ENCODE data around the gene CKAP5.
"Not testable (repeated sequence)": the region's sequence is repeated elsewhere in the genome, so short reads cannot be mapped to it uniquely, and the experiment has no call there.

The CKAP5 gene

DNA sequence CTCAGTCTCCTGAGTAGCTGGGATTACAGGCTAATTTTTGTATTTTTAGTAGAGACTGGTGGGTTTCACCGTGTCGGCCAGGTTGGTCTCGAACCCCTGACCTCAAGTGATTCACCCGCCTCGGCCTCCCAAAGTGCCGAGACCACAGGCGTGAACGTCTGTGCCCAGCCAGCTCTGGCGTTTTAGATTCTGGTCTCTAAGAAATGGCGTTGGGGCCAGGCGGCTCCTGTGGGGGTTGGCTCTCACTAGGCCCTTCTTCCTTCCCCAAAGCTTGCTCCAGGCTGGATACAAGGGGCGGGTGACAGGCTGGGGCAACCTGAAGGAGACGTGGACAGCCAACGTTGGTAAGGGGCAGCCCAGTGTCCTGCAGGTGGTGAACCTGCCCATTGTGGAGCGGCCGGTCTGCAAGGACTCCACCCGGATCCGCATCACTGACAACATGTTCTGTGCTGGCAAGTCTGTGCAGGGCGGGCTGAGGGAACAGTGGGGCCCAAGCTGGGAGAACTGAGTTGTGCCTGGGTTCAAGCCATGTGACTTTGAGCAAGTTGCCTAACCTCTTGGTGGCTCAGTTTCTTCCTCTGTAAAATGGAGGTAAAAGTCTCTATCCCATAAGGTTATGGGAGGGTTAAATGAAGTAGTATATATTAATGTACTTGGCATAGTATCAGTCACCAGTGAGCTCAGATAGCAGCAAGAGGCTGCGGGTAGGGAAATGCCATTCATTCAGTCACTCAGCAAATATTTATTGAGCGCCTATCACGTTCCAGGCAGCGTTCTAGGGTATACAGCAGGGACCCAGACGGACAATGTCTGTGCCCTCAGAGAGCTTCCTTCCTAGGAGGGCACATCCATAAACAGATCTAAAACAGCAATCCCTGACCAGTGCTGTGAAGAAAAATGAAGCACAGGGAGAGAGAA, 116.7 kb downstream of the CKAP5 start:
- in situ Hi-C loops (cut with MboI; ENCODE audit: low sequenced_read_pairs) = loop anchor here (10.0 kb wide), 1 partner anchor 65 kb away; no protein-coding TSS in a partner anchor

DNA sequence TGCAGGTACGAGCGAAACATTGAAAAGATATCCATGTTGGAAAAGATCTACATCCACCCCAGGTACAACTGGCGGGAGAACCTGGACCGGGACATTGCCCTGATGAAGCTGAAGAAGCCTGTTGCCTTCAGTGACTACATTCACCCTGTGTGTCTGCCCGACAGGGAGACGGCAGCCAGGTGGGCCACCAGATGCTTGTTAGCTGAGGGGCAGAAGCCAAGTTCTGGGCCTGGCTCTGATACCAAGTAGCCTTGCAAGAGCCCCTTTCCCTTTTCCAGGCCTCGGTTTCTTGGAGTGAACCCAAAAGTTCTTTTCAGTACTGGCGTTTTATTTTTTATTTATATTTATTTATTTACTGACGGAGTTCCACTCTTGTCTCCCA, 117.4 kb downstream of the CKAP5 start:
- in situ Hi-C loops (cut with MboI; ENCODE audit: low sequenced_read_pairs) = loop anchor here (10.0 kb wide), 1 partner anchor 64 kb away; no protein-coding TSS in a partner anchor

DNA sequence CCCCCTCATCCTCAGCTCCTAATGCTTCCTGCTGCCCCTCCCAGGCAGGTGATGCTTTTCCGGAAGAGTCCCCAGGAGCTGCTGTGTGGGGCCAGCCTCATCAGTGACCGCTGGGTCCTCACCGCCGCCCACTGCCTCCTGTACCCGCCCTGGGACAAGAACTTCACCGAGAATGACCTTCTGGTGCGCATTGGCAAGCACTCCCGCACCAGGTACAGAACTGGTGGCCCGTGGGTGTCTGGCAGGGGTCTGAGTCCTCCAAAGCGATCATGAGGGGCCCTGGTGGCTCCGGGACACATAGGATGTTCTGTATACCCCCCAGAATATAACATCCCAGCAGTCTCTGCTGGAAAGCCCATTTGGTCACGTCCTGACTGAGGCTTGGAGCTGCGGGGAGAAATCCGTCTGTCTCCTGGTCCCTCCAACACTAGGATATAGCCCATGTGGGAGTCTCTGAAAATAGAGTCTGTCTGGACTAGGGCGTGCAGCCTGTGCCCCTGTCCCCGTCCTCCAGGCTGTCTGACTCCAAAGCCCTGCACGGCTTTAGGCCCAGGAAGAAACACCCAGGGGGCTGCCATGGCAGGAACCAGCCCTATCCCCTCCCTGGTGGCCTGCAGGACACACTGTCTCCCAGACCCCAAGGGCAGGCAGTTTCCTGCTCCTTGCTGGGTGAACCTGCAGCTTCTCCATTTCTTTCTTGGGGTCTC, 118.0 kb downstream of the CKAP5 start:
- in situ Hi-C loops (cut with MboI; ENCODE audit: low sequenced_read_pairs) = loop anchor here (10.0 kb wide), 1 partner anchor 63 kb away; no protein-coding TSS in a partner anchor

- in situ Hi-C loops (cut with MboI; ENCODE audit: low sequenced_read_pairs) = loop anchor here (10.0 kb wide), 1 partner anchor 62 kb away; no protein-coding TSS in a partner anchor
Measured at GRCh38 chr11:46726206-46726862, 119.7 kb downstream of the CKAP5 start.

GRCh38 chr11:46725338-46726205, 120.5 kb downstream of the CKAP5 start:
- in situ Hi-C loops (cut with MboI; ENCODE audit: low sequenced_read_pairs) = loop anchor here (10.0 kb wide), 1 partner anchor 61 kb away; no protein-coding TSS in a partner anchor

- in situ Hi-C loops (cut with MboI; ENCODE audit: low sequenced_read_pairs) = loop anchor here (10.0 kb wide), 1 partner anchor 59 kb away; no protein-coding TSS in a partner anchor
Measured at GRCh38 chr11:46724088-46724487, 122.0 kb downstream of the CKAP5 start.

DNA sequence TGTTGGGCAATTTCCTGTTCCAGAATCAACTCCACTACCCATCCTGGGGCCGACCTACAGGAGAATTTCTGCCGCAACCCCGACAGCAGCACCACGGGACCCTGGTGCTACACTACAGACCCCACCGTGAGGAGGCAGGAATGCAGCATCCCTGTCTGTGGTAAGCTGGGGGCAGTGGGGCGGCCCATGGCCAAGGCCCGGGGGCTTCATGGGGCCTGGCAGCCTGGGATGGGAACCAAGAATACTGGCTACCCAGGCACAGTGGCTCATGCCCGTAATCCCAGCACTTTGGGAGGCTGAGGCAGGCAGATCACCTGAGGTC, 122.8 kb downstream of the CKAP5 start:
- in situ Hi-C loops (cut with MboI; ENCODE audit: low sequenced_read_pairs) = loop anchor here (10.0 kb wide), 1 partner anchor 59 kb away; no protein-coding TSS in a partner anchor

DNA sequence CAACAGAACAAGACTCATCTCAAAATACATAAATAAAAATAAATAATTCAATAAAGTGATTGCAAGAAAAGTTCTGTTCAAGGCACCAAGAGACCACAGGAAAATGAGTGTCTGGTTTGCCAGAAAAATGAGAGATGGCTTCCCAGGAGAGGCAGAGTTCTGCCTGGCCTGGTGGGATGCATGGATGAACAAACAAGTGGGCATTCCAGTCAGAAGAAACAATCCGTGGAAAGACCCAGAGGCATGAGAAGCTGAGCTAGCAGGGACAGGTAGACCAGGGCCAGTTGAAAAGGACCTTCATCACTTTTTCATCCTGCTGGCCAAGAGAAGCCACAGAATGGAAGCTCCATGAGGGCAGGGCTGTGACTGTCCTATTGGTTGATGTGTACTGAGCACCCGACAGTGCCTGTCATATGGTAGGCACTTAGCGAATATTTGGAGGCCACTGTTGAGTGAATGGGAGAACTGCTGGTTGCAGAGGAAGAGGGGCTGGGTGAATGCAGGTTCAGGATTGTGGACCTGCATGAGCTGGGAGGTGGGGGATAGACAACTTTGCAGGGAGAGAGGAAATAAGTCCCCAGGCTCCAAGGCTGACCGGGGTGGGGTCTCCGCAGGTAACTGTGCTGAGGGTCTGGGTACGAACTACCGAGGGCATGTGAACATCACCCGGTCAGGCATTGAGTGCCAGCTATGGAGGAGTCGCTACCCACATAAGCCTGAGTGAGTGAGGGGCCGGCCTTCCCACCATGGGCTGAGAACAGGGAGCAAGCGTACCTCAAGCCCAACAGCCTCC, 123.3 kb downstream of the CKAP5 start:
- in situ Hi-C loops (cut with MboI; ENCODE audit: low sequenced_read_pairs) = loop anchor here (10.0 kb wide), 1 partner anchor 58 kb away; no protein-coding TSS in a partner anchor

DNA sequence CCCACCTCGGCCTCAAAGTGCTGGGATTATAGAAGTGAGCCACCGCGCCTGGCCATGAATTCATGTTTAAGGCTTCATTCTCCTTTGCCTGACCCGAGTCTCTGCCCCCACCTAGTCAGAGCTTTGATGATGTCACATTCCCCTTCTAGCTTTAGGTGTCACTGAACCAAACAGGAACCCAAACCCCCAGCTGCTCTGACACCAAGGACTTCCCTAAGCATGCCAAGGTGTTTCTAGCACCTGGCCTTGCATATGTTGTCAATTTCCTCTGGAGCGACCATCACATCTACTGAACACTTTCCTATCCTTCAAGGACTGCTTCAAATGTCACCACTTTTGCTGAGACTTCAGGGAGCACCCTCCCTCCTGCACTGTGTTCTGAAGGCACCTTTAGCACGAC, 124.8 kb downstream of the CKAP5 start:
- in situ Hi-C loops (cut with MboI; ENCODE audit: low sequenced_read_pairs) = loop anchor here (10.0 kb wide), 1 partner anchor 56 kb away; no protein-coding TSS in a partner anchor

- in situ Hi-C loops (cut with MboI; ENCODE audit: low sequenced_read_pairs) = loop anchor here (10.0 kb wide), 1 partner anchor 55 kb away; no protein-coding TSS in a partner anchor
Measured at GRCh38 chr11:46719543-46720218, 126.4 kb downstream of the CKAP5 start.

- in situ Hi-C loops (cut with MboI; ENCODE audit: low sequenced_read_pairs) = no loop called here
Measured at GRCh38 chr11:46719048-46719542, 127.0 kb downstream of the CKAP5 start, which contains the start of gene F2. Gene F2 (plus strand): TSS chr11:46719213. CDS start chr11:46719236, 23 bp downstream.

- in situ Hi-C loops (cut with MboI; ENCODE audit: low sequenced_read_pairs) = no loop called here
Measured at GRCh38 chr11:46718155-46719019, 127.7 kb downstream of the CKAP5 start.

- in situ Hi-C loops (cut with MboI; ENCODE audit: low sequenced_read_pairs) = not testable (repeated sequence)
Measured at GRCh38 chr11:46717825-46718154, 128.3 kb downstream of the CKAP5 start.

GRCh38 chr11:46712874-46713576, 133.1 kb downstream of the CKAP5 start:
- in situ Hi-C loops (cut with MboI; ENCODE audit: low sequenced_read_pairs) = no loop called here

DNA sequence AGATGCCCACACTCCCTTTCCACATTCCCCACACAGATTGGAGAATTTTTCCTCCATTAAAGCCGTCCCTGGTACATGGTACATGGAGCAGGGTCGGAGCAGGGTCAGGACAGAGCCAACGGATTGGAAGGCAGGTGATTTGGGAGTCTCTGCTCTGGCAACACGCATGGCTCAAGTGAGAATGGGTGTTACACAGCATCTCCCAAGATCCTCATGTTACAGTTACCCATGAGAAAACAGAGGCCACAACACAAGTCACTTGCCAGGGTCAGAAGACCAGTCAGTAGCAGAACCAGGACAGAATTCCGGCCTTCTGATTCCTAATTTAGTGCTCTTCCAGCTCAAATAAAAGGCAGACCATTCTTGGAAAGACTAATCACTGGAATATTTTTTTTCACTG, 134.8 kb downstream of the CKAP5 start:
- in situ Hi-C loops (cut with MboI; ENCODE audit: low sequenced_read_pairs) = no loop called here

DNA sequence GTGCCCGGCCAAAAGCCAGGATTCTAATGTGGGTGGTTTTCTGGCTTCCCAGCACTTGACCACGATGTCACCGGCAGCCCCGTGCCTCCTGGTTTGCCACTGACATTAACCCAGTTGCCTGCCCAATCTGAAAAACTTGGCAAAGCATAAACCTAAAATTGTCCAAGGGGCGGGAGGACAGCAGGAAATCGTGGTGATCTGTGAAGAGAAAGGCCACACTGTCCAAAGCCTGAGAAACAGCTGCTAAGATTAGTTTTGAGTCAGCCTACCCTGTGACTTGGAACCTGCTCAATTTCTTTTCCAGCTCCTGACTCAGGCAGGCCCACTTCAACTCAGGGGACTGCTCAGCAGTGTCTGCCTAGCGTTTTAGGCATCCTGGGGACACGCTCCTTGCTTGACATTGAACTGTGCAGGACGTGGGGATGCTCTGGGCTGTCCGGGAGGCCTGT, 135.2 kb downstream of the CKAP5 start:
- in situ Hi-C loops (cut with MboI; ENCODE audit: low sequenced_read_pairs) = no loop called here

DNA sequence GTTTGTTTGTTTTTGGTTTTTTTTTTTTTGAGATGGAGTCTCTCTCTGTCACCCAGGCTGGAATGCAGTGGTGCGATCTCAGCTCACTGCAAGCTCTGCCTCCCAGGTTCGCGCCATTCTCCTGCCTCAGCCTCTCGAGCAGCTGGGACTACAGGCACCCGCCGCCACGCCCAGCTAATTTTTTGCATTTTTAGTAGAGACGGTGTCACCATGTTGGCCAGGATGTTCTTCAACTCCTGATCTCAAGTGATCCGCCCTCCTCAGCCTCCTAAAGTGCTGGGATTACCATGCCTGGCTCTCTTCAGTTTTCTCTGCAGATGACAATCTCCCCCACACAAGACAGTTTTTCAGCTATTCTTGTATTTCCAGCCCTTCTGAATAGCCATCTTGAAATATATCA, 136.7 kb downstream of the CKAP5 start:
- in situ Hi-C loops (cut with MboI; ENCODE audit: low sequenced_read_pairs) = not testable (repeated sequence)

All from HL-60/S4 (cell line).